HepG2 (cell line): Measurements from ENCODE around the gene GPLD1. TPM values are rescaled to one million over a fixed set of nuclear protein-coding genes. Genes with fewer than 3 reads are reported as not detected.

Experiments
- FOXJ3 ChIP-seq: sonication (generic); formaldehyde crosslinking; IDR thresholded peaks from 2 replicates; pipeline ENCODE4 v1.4.0; 2020; ENCODE audit warnings: missing genetic modification reagents, mild to moderate bottlenecking, borderline replicate concordance
- NFKB2 ChIP-seq: sonication (generic); formaldehyde crosslinking; IDR thresholded peaks from 2 replicates; pipeline ENCODE4 v1.4.0; 2020; ENCODE audit warnings: missing genetic modification reagents, borderline replicate concordance
- SMAD3 ChIP-seq: sonication (generic); formaldehyde crosslinking; IDR thresholded peaks from 2 replicates; pipeline ENCODE4 v1.4.0; 2020; ENCODE audit warnings: missing genetic modification reagents
- SRF ChIP-seq: IDR thresholded peaks from 2 replicates; pipeline ENCODE4 v1.6.1; 2011; ENCODE audit warnings: mild to moderate bottlenecking, low read depth, low read length, moderate library complexity
- SRSF4 ChIP-seq: fragments of 200-400 bp; formaldehyde crosslinking; IDR thresholded peaks from one replicate; pipeline ENCODE4 v1.6.1; 2018; ENCODE audit warnings: mild to moderate bottlenecking, low read depth, low read length, moderate library complexity; ENCODE audit not compliant: poor library complexity, severe bottlenecking
- TGIF2 ChIP-seq: IDR thresholded peaks from 2 replicates; pipeline ENCODE4 v1.6.1; 2016; ENCODE audit warnings: control low read depth, missing compliant biosample characterization
- ZBTB7B ChIP-seq: sonication (generic); formaldehyde crosslinking; IDR thresholded peaks from 2 replicates; pipeline ENCODE4 v1.4.0; 2020; ENCODE audit warnings: missing genetic modification reagents
- ZFP1 ChIP-seq: IDR thresholded peaks from 2 replicates; pipeline ENCODE4 v1.6.1; 2016
- ZFP91 ChIP-seq: sonication (generic); formaldehyde crosslinking; IDR thresholded peaks from 2 replicates; pipeline ENCODE4 v1.9.0; 2022; ENCODE audit warnings: missing genetic modification reagents, mild to moderate bottlenecking, borderline replicate concordance
- ZNF318 ChIP-seq: sonication (generic); formaldehyde crosslinking; IDR thresholded peaks from 2 replicates; pipeline ENCODE4 v1.4.0; 2020; ENCODE audit warnings: mild to moderate bottlenecking, missing genetic modification reagents
- ZNF34 ChIP-seq: sonication (generic); formaldehyde crosslinking; IDR thresholded peaks from 2 replicates; pipeline ENCODE4 v1.4.0; 2020; ENCODE audit warnings: mild to moderate bottlenecking, missing genetic modification reagents, borderline replicate concordance
- ZNF749 ChIP-seq: sonication (generic); formaldehyde crosslinking; IDR thresholded peaks from 2 replicates; pipeline ENCODE4 v1.8.0; 2022; ENCODE audit warnings: mild to moderate bottlenecking, missing genetic modification reagents, moderate library complexity, borderline replicate concordance
- ZNF784 ChIP-seq: sonication (generic); formaldehyde crosslinking; IDR thresholded peaks from 2 replicates; pipeline ENCODE4 v1.5.1; 2020; ENCODE audit warnings: missing genetic modification reagents, mild to moderate bottlenecking, borderline replicate concordance
- polyA plus RNA-seq, 8 experiments: library from polyadenylated mRNA; depleted of rRNA in 3 of 8; stranded (reverse) in 7 of 8; unstranded in 1 of 8; fragments of >200 nt; fragmentation: Illumina TruSeq in 4 of 8; extraction: Trizol in 4 of 8; gene quantifications; 2 replicates each; pipeline versions ENCODE4 v1.2.1 to v1.2.3, GENCODE V29; 2011 to 2016; ENCODE audit warnings: low read depth in 4 of 8, missing spikeins in 1 of 8, mixed read lengths in 1 of 8; ENCODE audit not compliant: insufficient read depth in 1 of 8
- total RNA-seq, 5 experiments: library from RNA; depleted of rRNA; stranded (reverse); fragments of >200 nt; fragmentation: Illumina TruSeq; extraction: Trizol; gene quantifications; 2 replicates each; pipeline ENCODE4 v1.2.3, GENCODE V29; 2016; ENCODE audit warnings: low read depth in 1 of 5
- TF ChIP-seq, protein P1 (sequence below): fragments of 450-650 bp; IDR thresholded peaks from 2 replicates; pipeline ENCODE4 v1.6.1; 2017

The GPLD1 gene
- total and polyA plus RNA-seq, 2 of the 13 experiments (the other 11 are each of a cell fraction or from before 2014, with no cell fraction given): 6.2 to 7.6 TPM

DNA sequence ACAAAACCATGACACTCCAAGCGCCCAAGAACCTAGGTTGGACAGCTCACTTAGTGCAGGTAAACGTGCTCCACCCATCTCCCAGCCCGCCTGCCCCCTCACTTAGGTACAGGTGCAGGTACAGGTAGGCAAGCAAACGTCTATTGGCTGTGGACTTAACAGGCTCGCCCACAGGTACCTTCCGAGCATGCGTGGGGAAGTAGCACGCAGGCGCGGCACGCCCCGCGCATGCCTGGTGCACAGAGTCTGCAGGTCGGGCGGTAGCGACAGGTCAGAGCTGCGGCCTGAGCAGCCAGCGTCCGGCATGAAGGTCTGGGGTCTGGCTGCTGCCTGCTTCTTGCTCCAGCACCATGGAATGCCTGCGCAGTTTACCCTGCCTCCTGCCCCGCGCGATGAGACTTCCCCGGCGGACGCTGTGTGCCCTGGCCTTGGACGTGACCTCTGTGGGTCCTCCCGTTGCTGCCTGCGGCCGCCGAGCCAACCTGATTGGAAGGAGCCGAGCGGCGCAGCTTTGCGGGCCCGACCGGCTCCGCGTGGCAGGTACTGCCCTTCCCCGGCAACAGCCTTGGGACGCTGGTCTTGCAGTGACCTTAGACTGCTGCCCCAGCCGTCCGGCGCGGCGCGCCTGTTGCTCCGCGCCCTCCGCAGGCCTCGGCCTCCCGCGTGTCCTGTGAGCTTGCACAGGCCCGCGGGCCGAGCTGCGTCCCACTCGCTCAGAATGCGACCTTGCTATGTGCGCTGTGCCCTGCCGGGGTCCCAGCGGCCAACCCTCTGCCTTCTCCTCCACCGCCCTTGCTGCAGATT lies 86.5 kb downstream of the GPLD1 start, which contains the start of gene MRS2 (continued):
- TF ChIP-seq ZNF318 (CRISPR knock-in tag) (peak; percentile 97), ZNF34 (CRISPR knock-in tag) (peak; percentile 98), TGIF2 (CRISPR knock-in tag) (peak; percentile 61), NFKB2 (CRISPR knock-in tag) (peak; percentile 95; the same call in 1 of the 2 replicates), ZFP1 (no peak), ZFP91 (CRISPR knock-in tag) (peak; percentile 98), SMAD3 (CRISPR knock-in tag) (0 out of 2 replicates have a peak, but pooled peaks have one; percentile 62), ZNF749 (CRISPR knock-in tag) (peak; percentile 94; the same call in 1 of the 2 replicates), SRF (no peak), ZNF784 (CRISPR knock-in tag) (peak; percentile 95), FOXJ3 (0 out of 2 replicates have a peak, but pooled peaks have one; percentile 47), SRSF4 (no peak), ZBTB7B (CRISPR knock-in tag) (peak; percentile 54; the same call in 1 of the 2 replicates)
- TF ChIP-seq, protein P1, sequence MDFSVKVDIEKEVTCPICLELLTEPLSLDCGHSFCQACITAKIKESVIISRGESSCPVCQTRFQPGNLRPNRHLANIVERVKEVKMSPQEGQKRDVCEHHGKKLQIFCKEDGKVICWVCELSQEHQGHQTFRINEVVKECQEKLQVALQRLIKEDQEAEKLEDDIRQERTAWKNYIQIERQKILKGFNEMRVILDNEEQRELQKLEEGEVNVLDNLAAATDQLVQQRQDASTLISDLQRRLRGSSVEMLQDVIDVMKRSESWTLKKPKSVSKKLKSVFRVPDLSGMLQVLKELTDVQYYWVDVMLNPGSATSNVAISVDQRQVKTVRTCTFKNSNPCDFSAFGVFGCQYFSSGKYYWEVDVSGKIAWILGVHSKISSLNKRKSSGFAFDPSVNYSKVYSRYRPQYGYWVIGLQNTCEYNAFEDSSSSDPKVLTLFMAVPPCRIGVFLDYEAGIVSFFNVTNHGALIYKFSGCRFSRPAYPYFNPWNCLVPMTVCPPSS: no peak
